Fibroblast of skin of scalp (primary cell): ENCODE measurements around the gene GNPTAB.

Experiments
- DNase-seq: peaks from one replicate; pipeline ENCODE4 v3.0.0-alpha.2; 2013

The GNPTAB gene

GRCh38 chr12:101803978-101804377 is 26.8 kb downstream of the GNPTAB start:
- DNase-seq, result no peak

GRCh38 chr12:101802486-101802885 is 28.3 kb downstream of the GNPTAB start:
- DNase-seq, result no peak

- no peak for DNase-seq
Measured at GRCh38 chr12:101799774-101800173, 31.0 kb downstream of the GNPTAB start.

- no peak for DNase-seq
Measured at GRCh38 chr12:101795786-101796185, 35.0 kb downstream of the GNPTAB start.

GRCh38 chr12:101795013-101795412 is 35.7 kb downstream of the GNPTAB start:
- no peak for DNase-seq

GRCh38 chr12:101794574-101794973 is 36.2 kb downstream of the GNPTAB start:
- no peak for DNase-seq

- DNase-seq, result peak; percentile 61
Measured at GRCh38 chr12:101793401-101793800, 37.4 kb downstream of the GNPTAB start.

- no peak for DNase-seq
Measured at GRCh38 chr12:101792046-101792931, 38.5 kb downstream of the GNPTAB start.

GRCh38 chr12:101789171-101789570 is 41.6 kb downstream of the GNPTAB start:
- DNase-seq, result no peak

GRCh38 chr12:101785671-101786070 is 45.1 kb downstream of the GNPTAB start:
- DNase-seq, result no peak

- DNase-seq, result no peak
Measured at GRCh38 chr12:101784376-101784775, 46.4 kb downstream of the GNPTAB start.

GRCh38 chr12:101783838-101784237 is 46.9 kb downstream of the GNPTAB start:
- DNase-seq, result no peak

- peak; percentile 16 for DNase-seq
Measured at GRCh38 chr12:101783150-101783549, 47.6 kb downstream of the GNPTAB start.

GRCh38 chr12:101782273-101782731 is 48.5 kb downstream of the GNPTAB start:
- DNase-seq, result peak; percentile 26

- DNase-seq, result no peak
Measured at GRCh38 chr12:101781834-101782233, 48.9 kb downstream of the GNPTAB start.

- no peak for DNase-seq
Measured at GRCh38 chr12:101780599-101780998, 50.2 kb downstream of the GNPTAB start.

- no peak for DNase-seq
Measured at GRCh38 chr12:101779626-101780025, 51.1 kb downstream of the GNPTAB start.

- no peak for DNase-seq
Measured at GRCh38 chr12:101779200-101779599, 51.6 kb downstream of the GNPTAB start.

GRCh38 chr12:101777978-101778377 is 52.8 kb downstream of the GNPTAB start:
- no peak for DNase-seq

GRCh38 chr12:101777485-101777884 is 53.3 kb downstream of the GNPTAB start:
- DNase-seq, result no peak

- DNase-seq, result no peak
Measured at GRCh38 chr12:101775816-101776215, 54.9 kb downstream of the GNPTAB start.

GRCh38 chr12:101773650-101774162 is 57.1 kb downstream of the GNPTAB start:
- DNase-seq, result peak; percentile 69

GRCh38 chr12:101772012-101772775 is 58.6 kb downstream of the GNPTAB start:
- no peak for DNase-seq
